ENCODE data around the gene ZXDC.
A peak's percentile ranks its signal among the peaks of the same experiment; 100 is the strongest.

The ZXDC gene

DNA sequence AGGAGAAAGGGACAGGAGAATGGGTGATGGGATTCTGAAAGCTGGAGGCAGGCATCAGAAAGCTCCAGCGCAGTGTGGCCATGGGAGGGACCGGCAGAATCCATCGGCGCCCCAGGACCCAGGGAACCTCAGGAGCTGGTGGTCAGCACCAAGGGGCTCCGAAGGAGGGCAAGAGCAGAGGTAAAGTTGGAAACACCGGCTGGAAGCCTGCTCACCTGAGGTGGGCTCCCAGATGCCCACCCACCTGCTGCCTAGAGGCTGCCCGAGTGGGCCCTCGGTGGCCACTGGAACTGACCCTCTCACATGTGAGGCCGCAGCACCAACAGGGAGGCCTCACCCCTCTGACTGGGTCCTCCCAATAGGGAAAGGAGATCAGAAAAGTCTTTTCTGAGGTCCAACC is 10.3 kb upstream of the ZXDC start:
- no peaks in the 10 kb centered on the region for H3K9me3 ChIP-seq (ENCODE audit: control insufficient read depth, low read length)
- peaks cover 7% of the 10 kb centered on the region for H3K4me1 ChIP-seq (ENCODE audit: control insufficient read depth, insufficient read depth, low read length)
- peaks cover 36% of the 10 kb centered on the region for H3K27me3 ChIP-seq (replicated peaks; ENCODE audit: control insufficient read depth, insufficient read depth, low read length)
- H3K4me3 ChIP-seq (ENCODE audit: low read length): no peak overlapping the region
- no peak for DNase-seq (ENCODE audit: low read depth)
- H3K9ac ChIP-seq (ENCODE audit: low read length): no peak overlapping the region
- no peaks in the 10 kb centered on the region for H3K36me3 ChIP-seq (ENCODE audit: control insufficient read depth, insufficient read depth, low read length, severe bottlenecking)

DNA sequence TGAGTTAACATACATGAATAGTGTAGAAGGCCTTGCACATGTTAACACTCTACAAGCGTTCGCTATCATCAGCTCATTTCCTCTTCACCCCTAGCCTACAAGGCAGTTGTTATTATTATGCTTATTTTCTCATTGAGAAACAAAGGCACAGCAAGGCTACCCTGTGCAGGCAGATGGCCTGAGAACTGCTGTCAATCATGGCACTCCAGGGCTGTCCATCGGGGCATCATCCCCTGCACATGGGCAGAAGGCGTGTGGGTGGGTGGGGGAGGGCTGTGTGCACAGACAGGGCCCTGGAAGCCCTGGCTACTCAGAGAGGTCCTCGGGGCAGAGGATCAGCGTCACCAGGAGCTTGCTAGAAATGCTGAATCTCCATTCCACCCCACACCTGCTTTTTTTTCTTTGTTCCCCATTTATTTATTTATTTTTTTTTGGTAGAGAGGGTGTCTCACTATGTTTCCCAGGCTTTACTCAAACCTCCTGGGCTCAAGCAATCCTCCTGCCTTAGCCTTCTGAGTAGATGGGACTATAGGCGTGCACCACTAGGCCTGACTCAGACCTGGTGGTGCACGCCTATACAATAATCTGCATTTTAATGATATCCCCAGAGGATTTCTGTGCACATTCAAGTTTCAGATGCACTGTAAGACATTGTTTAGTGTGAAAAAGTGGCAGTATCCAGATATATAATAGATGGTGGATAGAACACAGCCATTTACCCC is 9.6 kb upstream of the ZXDC start:
- Histone ChIP-seq H3K9ac (ENCODE audit: low read length) (no peak overlapping the region), H3K4me1 (ENCODE audit: control insufficient read depth, insufficient read depth, low read length) (peaks cover 7% of the 10 kb centered on the region), H3K4me3 (ENCODE audit: low read length) (no peak overlapping the region), H3K9me3 (ENCODE audit: control insufficient read depth, low read length) (no peaks in the 10 kb centered on the region), H3K36me3 (ENCODE audit: control insufficient read depth, insufficient read depth, low read length, severe bottlenecking) (no peaks in the 10 kb centered on the region), H3K27me3 (replicated peaks; ENCODE audit: control insufficient read depth, insufficient read depth, low read length) (peaks cover 31% of the 10 kb centered on the region)
- DNase-seq (ENCODE audit: low read depth): no peak

DNA sequence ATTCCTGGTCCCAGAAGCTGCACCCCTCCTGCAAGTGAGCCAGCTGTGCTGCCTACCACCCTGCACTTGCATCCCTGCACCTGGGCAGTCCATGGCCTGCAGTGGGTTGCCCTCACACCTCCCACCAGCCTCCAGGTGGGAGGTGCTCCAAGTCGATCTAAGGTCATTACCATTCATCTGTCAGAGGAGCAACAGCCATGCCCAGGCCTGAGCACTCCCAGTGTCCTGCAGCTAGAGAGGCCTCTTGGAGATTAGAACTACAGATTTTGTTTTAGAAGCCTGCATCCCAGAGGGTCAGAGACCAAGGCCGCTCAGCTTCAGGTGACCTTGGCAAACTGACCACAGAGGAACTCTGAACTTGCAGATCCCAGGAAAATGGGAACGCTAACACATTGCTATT is 9.0 kb upstream of the ZXDC start:
- no peaks in the 10 kb centered on the region for H3K36me3 ChIP-seq (ENCODE audit: control insufficient read depth, insufficient read depth, low read length, severe bottlenecking)
- no peaks in the 10 kb centered on the region for H3K9me3 ChIP-seq (ENCODE audit: control insufficient read depth, low read length)
- H3K27me3 ChIP-seq (replicated peaks; ENCODE audit: control insufficient read depth, insufficient read depth, low read length): peaks cover 24% of the 10 kb centered on the region
- no peak for DNase-seq (ENCODE audit: low read depth)
- peaks cover 7% of the 10 kb centered on the region for H3K4me1 ChIP-seq (ENCODE audit: control insufficient read depth, insufficient read depth, low read length)
- H3K4me3 ChIP-seq (ENCODE audit: low read length): no peak overlapping the region
- H3K9ac ChIP-seq (ENCODE audit: low read length): no peak overlapping the region

DNA sequence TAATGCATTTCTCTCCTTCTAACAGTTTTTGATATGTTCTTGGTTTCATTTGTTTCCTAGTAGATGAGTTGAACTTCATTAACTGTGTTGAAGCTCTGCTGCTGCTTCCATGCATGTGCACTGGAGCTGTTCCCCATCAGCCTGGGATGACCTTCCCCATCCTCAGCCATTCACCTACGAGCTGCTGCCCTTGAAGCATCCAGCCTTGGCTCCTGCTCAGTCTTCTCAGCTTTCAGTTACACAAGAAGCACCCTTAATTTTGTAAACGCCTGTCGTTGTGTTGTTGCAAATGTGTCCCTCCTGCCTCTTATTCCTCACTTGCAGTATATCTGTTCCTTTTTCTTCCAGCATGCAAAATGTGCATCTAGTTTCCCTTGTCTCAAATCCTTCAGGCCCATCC is 8.5 kb upstream of the ZXDC start:
- Histone ChIP-seq H3K9me3 (ENCODE audit: control insufficient read depth, low read length) (no peaks in the 10 kb centered on the region), H3K4me3 (ENCODE audit: low read length) (no peak overlapping the region), H3K9ac (ENCODE audit: low read length) (no peak overlapping the region), H3K36me3 (ENCODE audit: control insufficient read depth, insufficient read depth, low read length, severe bottlenecking) (no peaks in the 10 kb centered on the region), H3K27me3 (replicated peaks; ENCODE audit: control insufficient read depth, insufficient read depth, low read length) (peaks cover 19% of the 10 kb centered on the region), H3K4me1 (ENCODE audit: control insufficient read depth, insufficient read depth, low read length) (peaks cover 7% of the 10 kb centered on the region)
- DNase-seq (ENCODE audit: low read depth): no peak

DNA sequence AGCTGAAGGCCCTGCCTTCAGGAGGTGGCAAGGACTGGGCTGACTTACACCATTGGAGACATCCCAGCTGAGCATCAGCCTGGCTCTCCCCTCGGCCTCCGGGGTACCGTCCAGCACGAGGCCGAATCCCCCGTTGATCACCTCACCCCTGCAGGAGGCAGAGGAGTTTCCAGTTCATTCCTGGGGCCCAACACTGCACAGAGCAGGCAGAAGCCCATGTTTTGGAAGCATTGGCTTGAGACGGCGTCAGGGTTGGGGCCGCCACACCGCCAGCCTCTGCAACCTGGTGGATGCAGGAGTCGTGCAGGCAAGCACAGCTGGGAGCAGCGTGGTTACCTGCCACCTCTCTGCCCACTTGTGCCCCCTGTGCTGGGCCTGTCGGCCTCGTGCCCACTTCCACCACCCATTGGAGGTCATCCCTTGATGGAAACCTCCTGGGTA is 7.7 kb upstream of the ZXDC start:
- Histone ChIP-seq H3K4me3 (ENCODE audit: low read length) (no peak overlapping the region), H3K4me1 (ENCODE audit: control insufficient read depth, insufficient read depth, low read length) (peaks cover 7% of the 10 kb centered on the region), H3K9me3 (ENCODE audit: control insufficient read depth, low read length) (no peaks in the 10 kb centered on the region), H3K9ac (ENCODE audit: low read length) (no peak overlapping the region), H3K27me3 (replicated peaks; ENCODE audit: control insufficient read depth, insufficient read depth, low read length) (peaks cover 11% of the 10 kb centered on the region), H3K36me3 (ENCODE audit: control insufficient read depth, insufficient read depth, low read length, severe bottlenecking) (no peaks in the 10 kb centered on the region)
- DNase-seq (ENCODE audit: low read depth): no peak

DNA sequence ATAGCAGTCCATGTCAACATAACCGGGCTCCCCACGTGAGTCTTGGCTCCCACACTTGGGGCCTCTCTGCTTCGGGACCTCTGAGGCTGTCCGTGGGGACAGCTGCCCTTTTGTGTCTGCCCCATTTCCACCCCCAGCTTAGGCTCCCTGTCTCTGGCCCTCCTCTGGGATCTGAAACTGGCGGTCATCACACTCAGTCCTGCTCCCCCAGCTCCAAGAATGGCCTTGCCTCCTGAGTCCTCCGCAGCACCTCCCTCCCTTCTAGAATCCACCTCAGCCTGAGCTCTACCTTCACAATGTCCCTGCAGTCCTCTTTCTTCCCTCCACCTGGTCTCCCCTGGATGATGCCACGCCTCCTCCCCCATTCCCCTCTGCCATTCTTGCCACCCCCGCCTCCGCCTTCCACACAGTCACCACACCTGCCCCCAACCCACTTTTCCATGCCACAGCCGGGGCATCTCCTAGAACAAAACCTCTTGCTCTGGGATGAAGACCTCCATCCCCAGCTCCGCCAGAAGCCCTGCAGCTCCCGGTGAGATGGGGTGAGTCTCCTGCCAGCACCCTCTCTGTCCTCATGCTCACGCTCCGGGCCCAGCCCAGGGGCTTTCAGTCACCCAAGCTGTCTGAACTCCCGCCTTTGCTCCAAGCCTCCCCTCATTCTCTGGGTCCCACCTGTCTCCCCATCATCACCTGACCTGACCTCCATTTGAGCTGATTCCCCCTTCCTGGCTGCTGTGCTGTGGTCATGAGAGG is 7.0 kb upstream of the ZXDC start:
- Histone ChIP-seq H3K9me3 (ENCODE audit: control insufficient read depth, low read length) (no peaks in the 10 kb centered on the region), H3K36me3 (ENCODE audit: control insufficient read depth, insufficient read depth, low read length, severe bottlenecking) (no peaks in the 10 kb centered on the region), H3K4me3 (ENCODE audit: low read length) (no peak overlapping the region), H3K4me1 (ENCODE audit: control insufficient read depth, insufficient read depth, low read length) (peaks cover 7% of the 10 kb centered on the region), H3K9ac (ENCODE audit: low read length) (no peak overlapping the region), H3K27me3 (replicated peaks; ENCODE audit: control insufficient read depth, insufficient read depth, low read length) (peaks cover 8% of the 10 kb centered on the region)
- DNase-seq (ENCODE audit: low read depth): no peak

DNA sequence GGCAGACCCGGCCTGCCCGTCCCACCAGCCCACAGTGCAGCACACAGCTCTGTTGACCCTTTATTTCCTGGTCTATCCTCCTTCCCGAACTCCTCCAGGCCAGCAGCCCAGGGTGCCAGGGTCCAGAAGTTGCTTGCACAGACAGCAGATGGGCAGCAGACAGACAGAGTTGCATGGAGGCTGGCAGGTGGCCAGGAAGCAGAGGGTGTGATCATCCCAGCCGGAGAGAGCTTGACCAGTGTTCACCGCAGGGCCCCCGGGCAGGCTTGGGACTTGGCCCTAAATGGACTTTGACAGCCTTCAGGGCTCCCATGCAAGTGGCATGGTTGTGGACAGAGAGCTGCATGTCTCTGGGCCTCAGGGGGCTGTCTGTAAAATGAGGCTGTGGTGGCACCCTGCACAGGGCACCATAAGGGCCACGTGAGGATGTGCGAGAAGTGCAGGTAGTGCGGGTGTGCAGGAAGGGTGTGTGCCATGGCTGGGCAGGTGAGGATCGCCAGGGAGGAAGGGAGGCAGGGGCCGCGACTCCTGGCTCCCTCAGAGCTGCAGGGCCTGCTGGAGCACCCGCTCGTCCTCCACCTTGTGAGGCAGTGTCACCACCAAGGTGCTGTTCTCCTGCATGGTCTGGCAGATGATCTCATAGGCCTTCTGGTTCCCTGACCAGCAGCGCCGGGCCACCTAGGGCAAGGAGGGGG is 6.3 kb upstream of the ZXDC start:
- Histone ChIP-seq H3K9ac (ENCODE audit: low read length) (no peak overlapping the region), H3K4me1 (ENCODE audit: control insufficient read depth, insufficient read depth, low read length) (peaks cover 7% of the 10 kb centered on the region), H3K4me3 (ENCODE audit: low read length) (no peak overlapping the region), H3K9me3 (ENCODE audit: control insufficient read depth, low read length) (no peaks in the 10 kb centered on the region), H3K36me3 (ENCODE audit: control insufficient read depth, insufficient read depth, low read length, severe bottlenecking) (no peaks in the 10 kb centered on the region), H3K27me3 (replicated peaks; ENCODE audit: control insufficient read depth, insufficient read depth, low read length) (peaks cover 6% of the 10 kb centered on the region)
- DNase-seq (ENCODE audit: low read depth): peak; percentile 14

DNA sequence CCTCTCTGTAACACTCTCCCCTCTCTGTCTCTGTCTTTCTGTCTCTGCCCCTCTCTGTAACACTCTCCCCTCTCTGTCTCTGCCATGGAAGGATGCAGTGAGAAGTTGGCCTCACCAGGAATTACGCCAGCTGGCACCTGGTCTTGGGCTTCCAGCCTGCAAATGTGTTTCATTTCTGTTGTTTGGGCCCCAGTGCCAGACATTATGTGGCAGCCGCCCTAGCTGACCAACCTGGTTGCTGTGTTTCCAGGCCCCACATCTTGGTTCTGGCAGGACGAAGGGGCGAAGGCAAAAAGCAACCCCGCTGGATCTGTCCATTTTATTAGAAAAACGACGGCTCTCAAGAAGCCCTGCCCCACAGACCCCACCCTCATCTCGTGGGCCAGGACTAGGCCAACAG is 5.2 kb upstream of the ZXDC start:
- Histone ChIP-seq H3K4me1 (ENCODE audit: control insufficient read depth, insufficient read depth, low read length) (peaks cover 13% of the 10 kb centered on the region), H3K9me3 (ENCODE audit: control insufficient read depth, low read length) (no peaks in the 10 kb centered on the region)
- no peak for DNase-seq (ENCODE audit: low read depth)

DNA sequence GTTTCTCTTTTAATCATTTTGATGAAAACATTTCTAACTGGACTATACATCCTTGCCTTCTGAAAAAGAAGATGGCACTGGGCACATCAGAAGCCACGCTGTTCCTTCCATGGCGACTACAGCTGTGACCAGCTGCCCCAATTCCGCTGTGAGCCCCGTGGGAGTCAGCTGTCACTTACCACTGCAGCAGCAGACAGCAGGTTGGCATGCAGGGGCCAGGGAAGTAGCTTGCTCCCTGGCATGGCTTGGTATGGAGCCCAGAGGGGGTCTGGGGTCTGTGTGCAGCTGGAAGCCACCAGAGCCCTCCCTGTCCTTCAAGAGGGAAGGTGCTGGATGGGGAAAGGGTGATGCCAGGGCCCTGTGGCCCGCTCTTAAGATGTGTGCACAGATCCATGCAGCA is 4.5 kb upstream of the ZXDC start:
- H3K36me3 ChIP-seq (ENCODE audit: control insufficient read depth, insufficient read depth, low read length, severe bottlenecking): no peaks in the 10 kb centered on the region

More for the DNA sequence above, 5.2 kb upstream of the ZXDC start:
- Histone ChIP-seq H3K27me3 (replicated peaks; ENCODE audit: control insufficient read depth, insufficient read depth, low read length) (peaks cover 3% of the 10 kb centered on the region), H3K9ac (ENCODE audit: low read length) (no peak overlapping the region), H3K36me3 (ENCODE audit: control insufficient read depth, insufficient read depth, low read length, severe bottlenecking) (no peaks in the 10 kb centered on the region), H3K4me3 (ENCODE audit: low read length) (no peak overlapping the region)

DNA sequence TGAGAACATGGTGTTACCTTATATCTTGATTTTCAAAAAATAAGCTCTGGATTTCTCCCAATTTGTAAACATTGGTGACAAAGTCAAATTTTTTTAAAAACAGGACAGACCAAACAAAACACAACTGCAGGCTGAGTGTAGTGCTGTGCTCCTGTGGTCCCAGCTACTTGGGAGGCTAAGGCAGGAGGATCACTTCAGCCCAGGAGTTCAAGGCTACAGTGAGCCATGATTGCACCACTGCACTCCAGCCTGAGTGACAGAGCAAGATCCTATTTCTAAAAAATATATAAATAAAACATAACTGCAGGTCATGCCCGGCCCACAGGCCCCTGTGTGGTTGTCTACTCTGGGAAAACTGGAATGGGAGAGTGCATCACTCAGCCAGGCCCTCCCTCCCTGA is 4.0 kb upstream of the ZXDC start:
- H3K36me3 ChIP-seq (ENCODE audit: control insufficient read depth, insufficient read depth, low read length, severe bottlenecking): no peaks in the 10 kb centered on the region
- no peak overlapping the region for H3K4me3 ChIP-seq (ENCODE audit: low read length)
- H3K4me1 ChIP-seq (ENCODE audit: control insufficient read depth, insufficient read depth, low read length): peaks cover 13% of the 10 kb centered on the region
- no peak for DNase-seq (ENCODE audit: low read depth)
- no peak overlapping the region for H3K9ac ChIP-seq (ENCODE audit: low read length)
- no peaks in the 10 kb centered on the region for H3K9me3 ChIP-seq (ENCODE audit: control insufficient read depth, low read length)
- H3K27me3 ChIP-seq (replicated peaks; ENCODE audit: control insufficient read depth, insufficient read depth, low read length): peaks cover 3% of the 10 kb centered on the region

More for the DNA sequence above, 4.5 kb upstream of the ZXDC start:
- Histone ChIP-seq H3K4me1 (ENCODE audit: control insufficient read depth, insufficient read depth, low read length) (peaks cover 13% of the 10 kb centered on the region), H3K9me3 (ENCODE audit: control insufficient read depth, low read length) (no peaks in the 10 kb centered on the region), H3K27me3 (replicated peaks; ENCODE audit: control insufficient read depth, insufficient read depth, low read length) (peaks cover 3% of the 10 kb centered on the region), H3K9ac (ENCODE audit: low read length) (no peak overlapping the region), H3K4me3 (ENCODE audit: low read length) (no peak overlapping the region)
- no peak for DNase-seq (ENCODE audit: low read depth)

DNA sequence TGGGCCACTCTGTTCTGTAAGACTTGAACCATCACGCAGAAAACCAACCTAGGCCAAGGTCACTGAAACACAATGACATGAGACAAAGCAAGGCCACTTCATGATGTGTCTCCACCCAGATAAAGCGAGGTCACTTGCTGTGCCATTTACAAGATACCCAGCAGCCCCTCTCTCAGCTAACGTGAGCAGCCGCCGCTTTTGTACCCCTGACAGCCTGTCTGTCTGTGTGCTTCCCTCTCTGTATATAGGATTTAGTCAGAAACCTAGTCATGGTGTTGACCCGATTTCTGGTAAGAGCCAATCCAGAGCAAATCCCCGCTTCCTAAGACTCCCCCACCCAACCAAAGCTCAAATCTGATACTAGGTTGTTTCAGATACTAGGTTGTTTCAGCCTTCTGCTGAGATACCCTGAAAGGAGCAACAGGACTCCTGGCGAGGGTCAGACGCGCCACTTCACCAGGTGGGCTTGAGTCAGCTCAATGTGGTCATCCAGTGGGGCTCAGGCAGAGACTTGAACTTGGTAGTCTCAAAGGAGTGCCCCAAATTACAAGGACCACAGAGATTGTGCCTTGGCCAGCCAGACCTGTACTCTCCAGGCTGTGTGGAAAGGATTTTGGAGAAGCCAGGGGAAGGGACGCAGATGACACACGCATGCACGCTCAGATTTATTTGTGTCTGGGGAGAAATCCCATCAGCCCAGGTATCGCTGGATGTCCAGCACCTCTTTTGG is 3.1 kb upstream of the ZXDC start:
- H3K36me3 ChIP-seq (ENCODE audit: control insufficient read depth, insufficient read depth, low read length, severe bottlenecking): no peaks in the 10 kb centered on the region
- no peak overlapping the region for H3K4me3 ChIP-seq (ENCODE audit: low read length)
- no peaks in the 10 kb centered on the region for H3K9me3 ChIP-seq (ENCODE audit: control insufficient read depth, low read length)
- H3K27me3 ChIP-seq (replicated peaks; ENCODE audit: control insufficient read depth, insufficient read depth, low read length): peaks cover 3% of the 10 kb centered on the region
- DNase-seq (ENCODE audit: low read depth): no peak
- no peak overlapping the region for H3K9ac ChIP-seq (ENCODE audit: low read length)
- peaks cover 20% of the 10 kb centered on the region for H3K4me1 ChIP-seq (ENCODE audit: control insufficient read depth, insufficient read depth, low read length)

Data from adipocyte (in vitro differentiated cells).